ENCODE data around the gene STK11IP.

- no peak for TF ChIP-seq ARNT (IDR thresholded peaks at IDR 0.05)
- TF ChIP-seq CTBP1 (IDR thresholded peaks at IDR 0.05; ENCODE audit: borderline replicate concordance), result no peak
- no peak for TF ChIP-seq NFRKB (IDR thresholded peaks at IDR 0.05)
- TF ChIP-seq TARDBP (IDR thresholded peaks at IDR 0.05), result no peak
- no peak for TF ChIP-seq FOXK2 (IDR thresholded peaks at IDR 0.05)
- TF ChIP-seq SP1 (IDR thresholded peaks at IDR 0.05), result no peak
Measured at GRCh38 chr2:219633276-219634065, 35.8 kb downstream of the STK11IP start.
